Brain pericyte (primary cell): ENCODE measurements around the gene NOA1.
A peak's percentile ranks its signal among the peaks of the same experiment; 100 is the strongest.

Source experiments
- DNase-seq: peaks from one replicate; pipeline ENCODE4 v3.0.0-alpha.2; 2012; ENCODE audit warnings: low read depth, low spot score

NOA1 gene

GRCh38 chr4:56977321-56978012 is at the start of gene NOA1:
NOA1 (minus strand) TSS chr4:56977606; CDS start chr4:56977585, 21 bp downstream.
- DNase-seq, result peak; percentile 98

GRCh38 chr4:57023104-57023503 is 45.7 kb upstream of the NOA1 start:
- no peak for DNase-seq

- DNase-seq, result no peak
Observed at GRCh38 chr4:57020467-57021101, 43.2 kb upstream of the NOA1 start.

GRCh38 chr4:57018980-57019379 is 41.6 kb upstream of the NOA1 start:
- no peak for DNase-seq

- no peak for DNase-seq
Observed at GRCh38 chr4:57013543-57014120, 36.2 kb upstream of the NOA1 start.

GRCh38 chr4:56999751-57000150 is 22.3 kb upstream of the NOA1 start:
- DNase-seq, result no peak

GRCh38 chr4:56995525-56995924 is 18.1 kb upstream of the NOA1 start:
- no peak for DNase-seq

- DNase-seq, result no peak
Observed at GRCh38 chr4:56990109-56990905, 12.9 kb upstream of the NOA1 start.

GRCh38 chr4:56986952-56987351 is 9.5 kb upstream of the NOA1 start:
- DNase-seq, result no peak

GRCh38 chr4:56986192-56986591 is 8.8 kb upstream of the NOA1 start:
- DNase-seq, result no peak

- no peak for DNase-seq
Observed at GRCh38 chr4:56981795-56982201, 4.4 kb upstream of the NOA1 start.

GRCh38 chr4:56979421-56980072 is 2.1 kb upstream of the NOA1 start:
- DNase-seq, result no peak

- peak; percentile 65 for DNase-seq
Observed at GRCh38 chr4:56978750-56979303, 1.4 kb upstream of the NOA1 start, which contains the start of gene POLR2B. POLR2B (plus strand) TSS chr4:56978896; CDS start chr4:56978986, 90 bp downstream.

GRCh38 chr4:56976837-56977320 is 527 bp downstream of the NOA1 start:
- DNase-seq, result no peak

GRCh38 chr4:56976283-56976836 is 1.0 kb downstream of the NOA1 start:
- no peak for DNase-seq

- DNase-seq, result no peak
Observed at GRCh38 chr4:56973336-56973735, 4.1 kb downstream of the NOA1 start.

- DNase-seq, result no peak
Observed at GRCh38 chr4:56972809-56973208, 4.6 kb downstream of the NOA1 start.

GRCh38 chr4:56972389-56972788 is 5.0 kb downstream of the NOA1 start:
- DNase-seq, result no peak

GRCh38 chr4:56971383-56971782 is 6.0 kb downstream of the NOA1 start:
- no peak for DNase-seq

GRCh38 chr4:56961107-56961500 is 16.3 kb downstream of the NOA1 start:
- DNase-seq, result no peak

- no peak for DNase-seq
Observed at GRCh38 chr4:56959100-56959499, 18.3 kb downstream of the NOA1 start.
